Activated naive CD4-positive, alpha-beta T cell treated with anti-CD3 and anti-CD28 coated beads, Interleukin-2, amount 10 ng/mL, durations not matched to agents 7 days and 5 days (primary cell): ENCODE data around the gene NEDD8.
"Not testable (repeated sequence)": the region's sequence is repeated elsewhere in the genome, so short reads cannot be mapped to it uniquely, and the experiment has no call there.

Source experiments
- CTCF ChIA-PET: fragments of 350-600 bp; sonication (Branson Sonifier 250); formaldehyde crosslinking; loops from one replicate; lab custom pipeline; 2021; ENCODE audit warnings: antibody characterized with exemption; lab: Charles Lee
- DNase-seq: peaks from one replicate; pipeline ENCODE4 v3.0.0-alpha.2; 2020
- H3K27ac Mint-ChIP-seq: one replicate; pipeline ENCODE4 v1.8.0; 2021; ENCODE audit warnings: mild to moderate bottlenecking, moderate library complexity, mixed read lengths
- H3K27me3 Mint-ChIP-seq: one replicate; pipeline ENCODE4 v1.8.0; 2021; ENCODE audit warnings: mild to moderate bottlenecking, mixed read lengths
- H3K36me3 Mint-ChIP-seq: one replicate; pipeline ENCODE4 v1.8.0; 2021; ENCODE audit warnings: mixed read lengths
- H3K4me1 Mint-ChIP-seq: one replicate; pipeline ENCODE4 v1.8.0; 2021; ENCODE audit warnings: mixed read lengths
- H3K4me3 Mint-ChIP-seq: one replicate; pipeline ENCODE4 v1.8.0; 2021; ENCODE audit warnings: mild to moderate bottlenecking, moderate library complexity, mixed read lengths
- H3K9me3 Mint-ChIP-seq: one replicate; pipeline ENCODE4 v1.8.0; 2021; ENCODE audit warnings: mixed read lengths

The NEDD8 gene

DNA sequence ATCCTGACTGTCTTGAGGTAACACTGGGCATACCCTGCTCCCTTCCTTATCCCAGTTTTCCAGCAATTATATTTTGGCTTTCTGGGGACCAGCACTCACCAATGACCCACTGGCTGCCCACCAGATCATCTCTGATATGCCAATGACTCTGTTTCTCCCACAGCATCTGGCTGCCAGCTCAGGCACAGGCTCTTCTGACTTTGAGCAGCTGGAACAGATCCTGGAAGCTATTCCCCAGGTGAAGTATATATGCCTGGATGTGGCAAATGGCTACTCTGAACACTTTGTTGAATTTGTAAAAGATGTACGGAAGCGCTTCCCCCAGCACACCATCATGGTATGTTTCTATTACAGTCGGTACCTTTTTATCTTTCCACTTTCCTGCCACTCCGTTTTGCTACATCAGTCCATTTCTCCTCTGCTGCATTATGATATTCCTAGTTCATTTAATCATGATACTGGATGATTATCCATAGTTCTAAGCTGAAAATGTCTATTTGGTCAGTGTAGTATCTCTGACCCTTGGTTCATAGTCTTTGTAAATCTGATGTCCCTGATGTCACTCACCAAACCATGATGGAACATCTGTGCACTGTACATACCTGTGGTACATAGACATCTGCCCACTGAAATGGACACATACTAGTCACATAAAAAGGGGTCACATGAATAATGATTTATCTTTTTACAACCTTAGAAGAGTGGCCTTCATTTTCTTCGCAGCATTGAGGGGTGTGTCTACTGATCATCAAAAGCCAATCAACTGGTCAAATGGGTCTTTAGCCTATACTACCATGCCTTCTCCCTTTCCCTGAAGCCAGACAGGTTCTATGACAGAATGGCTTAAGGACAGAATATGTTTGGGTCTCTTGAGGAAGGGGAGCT lies 3.9 kb upstream of the NEDD8 start:
- Mint-ChIP-seq H3K36me3 (peaks cover 75% of the 10 kb centered on the region), H3K27me3 (no peaks in the 10 kb centered on the region), H3K4me3 (no peak overlapping the region), H3K27ac (no peak overlapping the region), H3K4me1 (peaks cover 78% of the 10 kb centered on the region), H3K9me3 (no peaks in the 10 kb centered on the region)
- DNase-seq, result no peak
- CTCF ChIA-PET, result interaction anchor here (0.8 to 4.5 kb wide), 5 partner anchors 8 to 196 kb away, joined by 3 to 19 read pairs (median 6); partner anchors contain the start of genes CIDEB and MDP1

DNA sequence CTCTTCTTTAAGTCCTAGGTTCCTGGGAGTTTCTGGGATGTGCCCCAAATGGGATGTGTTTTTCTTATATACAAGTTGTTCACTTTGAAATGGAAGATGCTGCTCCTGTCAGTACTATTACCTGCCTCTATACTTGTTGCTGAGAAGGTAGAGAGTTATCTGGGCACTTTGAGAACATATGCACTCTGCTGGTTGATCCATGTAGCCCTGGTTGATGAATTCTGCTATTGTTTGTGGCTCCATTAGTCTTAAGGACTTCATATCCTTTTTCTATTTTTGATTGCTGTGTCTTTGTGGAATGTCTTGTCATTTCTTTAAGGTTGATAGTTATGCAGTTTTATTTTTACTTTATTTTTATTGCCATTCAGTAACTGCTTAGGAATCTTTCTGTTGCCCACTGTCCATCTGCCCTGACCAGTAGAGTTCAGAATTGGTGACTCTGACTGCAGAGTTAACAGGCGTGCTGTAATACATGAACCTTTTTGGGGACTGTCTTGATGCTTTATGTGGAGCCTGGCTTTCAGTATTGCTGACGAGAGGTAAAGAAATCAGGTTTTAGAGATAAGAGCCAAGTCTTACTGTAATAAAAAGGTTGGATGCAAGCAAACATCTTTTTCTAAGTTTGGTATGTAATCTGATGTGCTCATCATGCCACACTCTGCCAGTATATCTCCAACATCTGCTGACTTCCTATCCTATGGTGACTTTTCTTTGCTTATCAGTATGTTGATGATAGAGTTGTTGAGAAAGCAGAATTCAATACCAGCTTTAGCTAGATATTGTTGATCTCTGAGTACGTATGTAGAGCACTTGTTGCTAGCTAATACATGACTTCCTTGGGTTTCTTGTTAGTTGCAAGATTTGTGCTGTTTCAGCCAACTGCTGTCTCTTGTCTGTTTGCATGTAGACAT lies 2.2 kb upstream of the NEDD8 start:
- no peaks in the 10 kb centered on the region for H3K27me3 Mint-ChIP-seq
- H3K36me3 Mint-ChIP-seq, result peaks cover 61% of the 10 kb centered on the region
- peaks cover 70% of the 10 kb centered on the region for H3K4me1 Mint-ChIP-seq
- CTCF ChIA-PET, result interaction anchor here (1.2 to 4.5 kb wide), 6 partner anchors 8 to 198 kb away, joined by 4 to 19 read pairs (median 10); partner anchors contain the start of genes CIDEB, LTB4R2 and TINF2
- H3K4me3 Mint-ChIP-seq, result peak overlapping the region; percentile 48
- no peaks in the 10 kb centered on the region for H3K9me3 Mint-ChIP-seq
- no peak for DNase-seq
- H3K27ac Mint-ChIP-seq, result peak overlapping the region; percentile 55

DNA sequence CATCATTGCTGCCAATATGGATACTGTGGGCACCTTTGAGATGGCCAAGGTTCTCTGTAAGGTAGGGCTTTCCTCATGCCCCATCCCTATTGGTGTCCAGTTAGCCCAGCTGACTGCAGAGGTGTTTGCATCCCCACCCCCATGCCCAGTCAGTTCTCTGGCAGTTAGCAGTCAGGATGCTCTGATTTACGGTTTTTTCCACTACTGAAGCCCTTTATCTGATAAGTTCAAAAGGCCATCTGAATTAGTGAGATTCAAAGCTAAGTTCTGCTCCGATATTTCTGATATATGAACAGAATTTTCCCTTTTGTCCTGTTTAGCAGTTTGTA lies 1.3 kb upstream of the NEDD8 start:
- H3K4me1 Mint-ChIP-seq, result peaks cover 66% of the 10 kb centered on the region

DNA sequence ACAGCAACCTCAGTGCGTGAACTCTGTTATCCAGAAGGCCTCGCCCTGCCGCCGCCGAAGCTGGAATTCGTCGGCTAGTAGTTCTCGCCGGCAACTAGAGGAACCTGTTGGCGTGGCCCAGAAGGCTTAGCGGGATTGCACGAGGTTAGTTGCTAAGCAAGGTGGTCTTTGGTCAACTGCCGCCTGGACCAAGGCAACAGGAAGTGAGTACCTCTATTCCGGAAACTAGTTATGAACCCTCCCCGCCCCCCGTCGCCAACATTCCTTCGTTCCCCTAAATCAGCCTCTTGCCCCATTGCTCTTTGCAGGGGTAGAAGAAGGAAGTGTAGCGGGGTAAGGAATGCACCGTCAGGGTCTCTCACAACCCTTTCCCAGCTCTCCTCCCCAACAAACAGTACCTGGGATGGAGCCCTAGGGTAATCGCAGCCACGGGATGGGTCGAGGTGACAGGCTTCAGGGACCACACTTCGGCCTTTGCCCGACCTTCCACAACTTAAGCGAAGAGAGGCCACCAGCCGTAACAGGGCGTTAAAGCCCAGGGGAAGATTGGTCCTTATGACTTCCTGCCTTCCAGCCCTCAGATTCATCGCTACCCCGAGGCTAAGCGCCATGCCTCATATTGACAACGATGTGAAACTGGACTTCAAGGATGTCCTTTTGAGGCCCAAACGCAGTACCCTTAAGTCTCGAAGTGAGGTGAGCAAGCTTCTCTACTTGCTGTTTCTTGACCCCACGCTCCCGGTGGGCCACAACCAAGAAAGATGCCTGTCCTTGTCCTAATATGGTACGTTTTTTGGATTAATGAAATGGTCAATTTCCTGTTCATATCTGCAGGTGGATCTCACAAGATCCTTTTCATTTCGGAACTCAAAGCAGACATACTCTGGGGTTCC lies 724 bp upstream of the NEDD8 start, which contains the start of gene GMPR2:
Gene GMPR2 (plus strand): TSS at position 285 of the 893 bp plus-strand sequence. CDS start 325 bp downstream, at position 610.
- Mint-ChIP-seq H3K4me3 (peak within 1 kb of the TSS; percentile 87), H3K27ac (peak within 1 kb of the TSS; percentile 91), H3K9me3 (no peaks in the 10 kb centered on the region), H3K27me3 (no peaks in the 10 kb centered on the region), H3K4me1 (peaks cover 60% of the 10 kb centered on the region), H3K36me3 (peaks cover 51% of the 10 kb centered on the region)
- peak; percentile 46 for DNase-seq
- CTCF ChIA-PET, result interaction anchor here (1.5 to 3.2 kb wide), 3 partner anchors 10 to 77 kb away, joined by 3 to 16 read pairs (median 4); partner anchors contain the start of genes LTB4R2 and TINF2

More for the DNA sequence above, 1.3 kb upstream of the NEDD8 start:
- Mint-ChIP-seq H3K36me3 (peaks cover 56% of the 10 kb centered on the region), H3K27ac (peak overlapping the region; percentile 91), H3K27me3 (no peaks in the 10 kb centered on the region), H3K9me3 (no peaks in the 10 kb centered on the region), H3K4me3 (peak overlapping the region; percentile 87)
- CTCF ChIA-PET, result interaction anchor here (1.5 to 3.2 kb wide), 3 partner anchors 9 to 76 kb away, joined by 3 to 16 read pairs (median 4); partner anchors contain the start of genes LTB4R2 and TINF2
- DNase-seq, result no peak

DNA sequence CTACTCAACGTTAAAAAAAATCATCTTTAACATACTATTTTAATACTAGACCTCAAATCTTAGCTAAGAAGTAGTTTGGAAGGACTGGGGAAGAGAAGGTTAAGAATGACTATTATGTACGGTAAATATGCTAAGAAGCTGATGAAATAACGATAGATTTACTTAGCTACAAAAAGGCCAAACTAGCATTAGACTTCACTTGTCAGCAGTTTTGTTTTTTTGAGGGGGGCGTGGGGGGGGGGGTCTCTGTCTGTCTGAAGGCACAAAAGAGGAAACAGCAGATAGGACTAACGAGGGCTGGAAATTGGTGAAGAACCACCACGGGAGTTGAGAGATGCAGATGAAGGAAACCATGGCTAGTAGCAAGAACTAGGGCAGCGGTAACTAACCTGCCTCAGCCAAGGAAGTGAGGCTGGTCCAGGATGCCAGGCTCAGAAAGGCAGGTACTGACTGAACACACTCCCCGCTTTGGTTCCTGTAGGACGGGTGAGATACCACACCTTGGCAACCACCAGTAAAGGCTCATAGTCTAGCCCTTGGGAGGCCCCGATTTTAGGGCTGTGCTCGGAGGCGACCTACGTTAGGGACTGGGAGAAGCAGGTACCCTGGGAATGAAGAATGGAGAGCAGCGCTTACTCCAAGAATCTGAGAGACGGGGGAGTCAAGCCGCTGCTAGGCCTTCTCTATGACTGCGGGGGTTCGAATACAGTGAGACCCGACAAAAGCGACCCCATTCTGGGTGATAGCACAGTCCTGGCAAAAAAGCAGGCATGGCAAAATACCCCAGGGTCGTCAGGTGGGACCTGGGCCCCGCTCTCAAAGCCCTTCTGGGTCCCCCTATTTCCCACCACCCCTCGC lies 675 bp downstream of the NEDD8 start:
- peaks cover 46% of the 10 kb centered on the region for H3K36me3 Mint-ChIP-seq
- H3K4me3 Mint-ChIP-seq, result peak overlapping the region; percentile 87
- no peaks in the 10 kb centered on the region for H3K27me3 Mint-ChIP-seq
- DNase-seq, result peak; percentile 50
- CTCF ChIA-PET, result interaction anchor here (0.9 to 1.3 kb wide), 3 partner anchors 10 to 66 kb away, joined by 3 to 4 read pairs (median 4); partner anchors contain the start of genes MDP1 and TINF2
- H3K4me1 Mint-ChIP-seq, result peaks cover 61% of the 10 kb centered on the region
- no peaks in the 10 kb centered on the region for H3K9me3 Mint-ChIP-seq
- H3K27ac Mint-ChIP-seq, result peak overlapping the region; percentile 91

DNA sequence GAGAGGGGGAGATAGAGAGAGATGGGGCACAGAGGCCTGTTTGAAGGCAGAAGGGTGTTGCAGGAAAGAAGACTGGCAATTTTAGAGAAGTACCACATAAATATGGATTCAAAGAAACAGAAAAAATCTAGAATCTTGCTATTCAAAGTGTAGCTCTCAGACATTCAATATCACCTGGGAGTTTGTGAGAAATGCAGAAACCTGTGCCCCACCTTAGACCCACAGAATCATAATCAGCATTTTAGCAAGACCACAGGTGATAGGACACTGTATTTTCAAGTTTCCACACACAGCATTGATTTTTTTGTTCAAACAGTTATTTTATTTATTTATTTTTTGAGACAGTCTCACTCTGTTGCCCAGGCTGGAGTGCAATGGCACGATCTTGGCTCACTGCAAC lies 3.3 kb downstream of the NEDD8 start:
- Mint-ChIP-seq H3K27ac (no peak overlapping the region), H3K36me3 (peaks cover 27% of the 10 kb centered on the region), H3K9me3 (no peaks in the 10 kb centered on the region), H3K27me3 (no peaks in the 10 kb centered on the region), H3K4me3 (no peak overlapping the region), H3K4me1 (peaks cover 42% of the 10 kb centered on the region)
- CTCF ChIA-PET, result interaction anchor here (0.7 to 1.5 kb wide), 5 partner anchors 8 to 80 kb away, joined by 3 to 6 read pairs (median 3); partner anchors contain the start of gene CIDEB
- no peak for DNase-seq

DNA sequence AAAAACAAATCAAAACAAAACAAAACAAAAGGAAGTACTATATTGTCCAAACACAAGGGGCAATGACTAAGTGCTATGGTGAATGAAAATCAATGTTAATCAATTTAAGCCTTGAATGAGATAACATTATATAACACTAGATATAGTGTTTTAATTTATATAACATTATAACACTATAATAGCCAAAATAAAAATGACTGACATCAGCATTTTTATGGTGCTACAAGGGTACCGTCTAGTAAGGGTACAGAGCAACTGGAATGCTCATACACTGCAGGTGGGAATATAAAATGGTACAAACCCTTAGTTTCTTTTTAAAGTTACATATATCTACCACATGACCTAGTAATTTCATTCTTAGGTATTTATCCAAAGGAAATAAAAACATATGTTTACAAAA lies 5.7 kb downstream of the NEDD8 start:
- CTCF ChIA-PET, result no interaction called here
- Mint-ChIP-seq H3K4me3 (no peak overlapping the region), H3K9me3 (no peaks in the 10 kb centered on the region), H3K27ac (no peak overlapping the region), H3K36me3 (peaks cover 23% of the 10 kb centered on the region), H3K4me1 (peaks cover 31% of the 10 kb centered on the region), H3K27me3 (no peaks in the 10 kb centered on the region)
- no peak for DNase-seq

DNA sequence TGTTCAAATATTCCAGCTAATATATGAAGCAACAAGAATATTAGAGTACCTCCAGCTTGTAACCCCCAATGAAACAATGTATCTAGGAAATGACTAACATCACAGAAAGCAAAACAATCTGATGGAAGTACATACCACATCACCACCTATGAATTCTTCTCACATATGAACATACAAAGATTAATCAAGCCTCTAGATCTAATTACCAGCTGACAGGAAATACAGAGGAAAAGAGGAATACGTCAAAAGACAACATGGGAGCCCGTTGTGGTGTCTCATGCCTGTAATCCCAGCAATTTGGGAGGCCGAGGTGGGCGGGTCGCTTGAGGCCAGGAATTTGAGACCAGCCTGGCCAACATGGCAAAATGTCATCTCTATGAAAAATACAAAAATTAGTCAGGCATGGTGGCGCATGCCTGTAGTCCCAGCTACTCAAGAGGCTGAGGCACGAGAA lies 7.5 kb downstream of the NEDD8 start:
- Mint-ChIP-seq H3K4me3 (no peak overlapping the region), H3K9me3 (no peaks in the 10 kb centered on the region), H3K36me3 (peaks cover 22% of the 10 kb centered on the region), H3K27me3 (no peaks in the 10 kb centered on the region), H3K4me1 (peaks cover 20% of the 10 kb centered on the region), H3K27ac (no peak overlapping the region)
- CTCF ChIA-PET, result interaction anchor here (1.2 kb wide), 1 partner anchor 72 kb away, joined by 5 read pairs; no protein-coding TSS in a partner anchor
- DNase-seq, result no peak

DNA sequence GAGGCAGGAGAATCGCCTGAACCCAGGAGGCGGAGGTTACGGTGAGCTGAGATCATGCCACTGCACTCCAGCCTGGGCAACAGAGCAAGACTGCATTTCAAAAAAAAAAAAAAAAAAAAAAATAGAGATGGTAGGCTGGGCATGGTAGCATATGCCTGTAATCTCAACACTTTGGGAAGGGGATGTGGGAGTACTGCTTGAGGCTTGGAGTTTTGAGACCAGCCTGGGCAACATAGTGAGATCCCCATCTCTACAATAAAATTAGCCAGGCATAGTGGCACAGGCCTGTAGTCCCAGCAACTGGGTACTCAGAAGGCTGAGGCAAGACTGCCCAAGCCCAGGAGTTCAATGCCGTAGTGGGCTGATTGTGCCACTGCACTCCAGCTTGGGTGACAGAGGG lies 9.2 kb downstream of the NEDD8 start:
- DNase-seq, H3K27ac Mint-ChIP-seq, CTCF ChIA-PET, H3K27me3 Mint-ChIP-seq, H3K9me3 Mint-ChIP-seq, H3K4me3 Mint-ChIP-seq: not testable (repeated sequence)
- H3K36me3 Mint-ChIP-seq, result peaks cover 22% of the 10 kb centered on the region
- H3K4me1 Mint-ChIP-seq, result peaks cover 13% of the 10 kb centered on the region

DNA sequence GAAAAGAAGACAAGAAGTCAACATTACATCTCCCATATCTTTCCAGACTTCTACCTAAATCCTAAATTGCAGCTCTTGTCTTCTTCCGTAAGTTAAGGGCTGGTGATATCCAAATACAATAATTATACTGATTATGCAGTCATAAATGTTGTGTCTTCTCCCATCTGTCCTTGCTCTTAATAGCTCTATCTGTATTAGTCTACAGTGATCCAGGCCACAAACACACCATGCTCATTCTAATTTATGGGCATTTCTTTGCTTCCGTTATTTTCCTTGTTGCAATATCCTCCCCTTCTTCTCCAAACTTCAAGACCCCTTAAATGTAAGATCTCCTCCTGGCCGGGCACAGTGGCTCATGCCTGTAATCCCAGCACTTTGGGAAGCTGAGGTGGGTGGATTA lies 12.6 kb downstream of the NEDD8 start:
- Mint-ChIP-seq H3K27me3 (peaks cover 6% of the 10 kb centered on the region), H3K4me1 (peaks cover 25% of the 10 kb centered on the region), H3K36me3 (peaks cover 23% of the 10 kb centered on the region), H3K27ac (no peak overlapping the region), H3K9me3 (no peaks in the 10 kb centered on the region), H3K4me3 (no peak overlapping the region)
- CTCF ChIA-PET, result interaction anchor here (0.7 to 1.1 kb wide), 3 partner anchors 12 to 78 kb away, joined by 3 to 9 read pairs (median 3); no protein-coding TSS in a partner anchor
- DNase-seq, result no peak

DNA sequence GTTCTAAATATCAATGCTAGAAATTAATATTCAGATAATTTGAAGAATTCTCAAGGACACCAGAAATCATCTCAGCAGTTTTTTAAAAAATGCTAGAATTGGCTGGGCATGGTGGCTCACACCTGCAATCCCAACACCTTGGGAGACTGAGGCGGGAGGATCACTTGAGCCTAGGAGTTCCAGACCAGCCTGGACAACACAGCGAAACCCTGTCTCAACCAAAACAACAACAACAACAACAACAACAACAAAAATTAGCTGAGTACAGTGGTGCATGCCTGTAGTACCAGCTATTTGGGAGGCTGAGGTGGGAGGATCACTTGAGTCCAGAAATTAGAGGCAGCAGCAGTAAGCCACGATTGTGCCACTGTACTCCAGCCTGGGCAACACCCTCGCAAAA lies 13.1 kb downstream of the NEDD8 start:
- H3K9me3 Mint-ChIP-seq, result no peaks in the 10 kb centered on the region
- peaks cover 6% of the 10 kb centered on the region for H3K27me3 Mint-ChIP-seq
- peaks cover 24% of the 10 kb centered on the region for H3K36me3 Mint-ChIP-seq
- CTCF ChIA-PET, result interaction anchor here (0.7 to 1.1 kb wide), 2 partner anchors 11 to 78 kb away, joined by 3 to 9 read pairs; no protein-coding TSS in a partner anchor
- H3K27ac Mint-ChIP-seq, result no peak overlapping the region
- no peak overlapping the region for H3K4me3 Mint-ChIP-seq
- no peak for DNase-seq
- peaks cover 28% of the 10 kb centered on the region for H3K4me1 Mint-ChIP-seq

DNA sequence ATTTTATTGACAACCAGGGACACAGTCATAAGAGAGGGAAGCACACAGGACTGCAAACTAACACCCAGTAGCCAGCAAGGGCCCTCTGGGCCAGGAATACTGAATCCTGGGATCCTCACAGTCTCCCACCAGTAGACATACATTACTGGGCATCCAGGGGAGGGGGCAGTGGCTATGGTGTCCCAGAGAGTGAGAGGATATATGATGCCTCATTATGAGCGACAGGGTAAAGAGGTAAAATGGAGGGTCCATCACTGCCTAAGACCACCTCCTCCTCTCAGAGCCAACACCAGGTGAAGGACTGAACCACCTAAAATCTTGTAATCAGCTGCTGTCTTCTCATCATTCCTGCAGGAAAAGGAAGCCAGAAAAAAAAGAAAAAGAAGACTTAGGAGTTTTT lies 15.3 kb downstream of the NEDD8 start:
- CTCF ChIA-PET, result interaction anchor here (2.4 to 2.9 kb wide), 3 partner anchors 21 to 80 kb away, joined by 8 to 26 read pairs (median 10); partner anchors contain the start of genes TINF2 and TM9SF1
- not testable (repeated sequence) for H3K27me3 Mint-ChIP-seq

More for the DNA sequence above, 15.3 kb downstream of the NEDD8 start:
- not testable (repeated sequence) for DNase-seq, H3K4me3 Mint-ChIP-seq, H3K9me3 Mint-ChIP-seq
- Mint-ChIP-seq H3K36me3 (peaks cover 31% of the 10 kb centered on the region), H3K4me1 (peaks cover 45% of the 10 kb centered on the region), H3K27ac (peak overlapping the region; percentile 95)
